SIG-M5 (cell line): ENCODE results near the gene FBXO38.

Experiments
- DNase-seq: peaks from one replicate; lab custom pipeline; 2025; lab: John Stamatoyannopoulos, UW

FBXO38 gene

DNA sequence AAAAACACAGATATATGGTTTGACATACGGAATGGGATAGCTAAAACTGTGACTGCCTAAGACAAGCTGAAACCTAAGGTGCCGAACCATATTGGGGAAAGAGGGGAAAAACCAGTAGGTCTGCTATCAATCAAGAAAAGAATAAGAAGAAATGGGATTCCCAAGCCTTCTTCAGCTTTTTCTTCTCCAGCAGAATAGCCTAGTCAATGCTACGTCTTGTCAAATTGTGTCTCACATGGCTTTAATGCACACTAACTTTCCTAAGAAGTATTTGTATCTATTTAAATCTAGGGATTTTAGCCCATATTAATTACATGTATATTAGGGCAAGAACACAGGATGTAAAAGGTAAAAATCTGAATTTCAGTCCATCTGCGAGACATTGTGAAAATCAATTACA lies 797 bp upstream of the FBXO38 start:
- DNase-seq = no peak

DNA sequence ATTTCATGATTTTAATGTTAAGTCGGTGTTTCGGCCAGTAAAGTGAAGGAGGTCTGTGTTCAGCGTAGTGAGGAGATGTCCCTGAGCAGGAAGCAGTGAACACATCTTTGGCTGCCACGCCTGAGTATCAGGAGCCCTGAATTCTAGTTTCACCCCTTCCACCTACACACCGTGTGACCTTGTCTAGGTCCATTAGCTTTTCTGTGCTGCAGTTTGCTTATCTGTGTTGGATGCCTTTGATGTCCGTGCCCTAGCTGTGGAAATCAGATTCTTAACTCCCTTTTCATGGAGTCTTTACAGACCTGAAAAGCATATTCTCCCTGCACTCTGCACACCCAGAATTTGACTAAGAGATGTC lies 601 bp downstream of the FBXO38 start:
- DNase-seq = no peak

DNA sequence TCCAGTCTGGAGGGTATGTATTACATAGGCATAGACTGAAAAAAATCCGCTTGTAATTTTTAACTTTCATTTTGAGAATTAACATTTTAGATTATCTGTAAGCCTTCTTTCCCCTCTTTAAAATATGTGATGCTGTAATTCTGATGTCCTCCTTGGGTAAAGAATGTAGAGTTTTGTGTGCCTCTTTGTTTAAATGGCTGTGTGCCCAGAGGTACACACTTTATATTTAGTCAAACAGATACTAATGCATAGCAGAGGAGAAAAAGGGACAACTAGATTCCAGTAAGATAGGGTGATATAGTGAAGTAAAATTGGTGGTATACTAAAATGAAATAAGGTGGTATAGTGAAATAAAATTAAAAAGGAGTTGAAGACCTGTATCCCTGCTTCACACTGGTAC lies 1.3 kb downstream of the FBXO38 start:
- no peak for DNase-seq

DNA sequence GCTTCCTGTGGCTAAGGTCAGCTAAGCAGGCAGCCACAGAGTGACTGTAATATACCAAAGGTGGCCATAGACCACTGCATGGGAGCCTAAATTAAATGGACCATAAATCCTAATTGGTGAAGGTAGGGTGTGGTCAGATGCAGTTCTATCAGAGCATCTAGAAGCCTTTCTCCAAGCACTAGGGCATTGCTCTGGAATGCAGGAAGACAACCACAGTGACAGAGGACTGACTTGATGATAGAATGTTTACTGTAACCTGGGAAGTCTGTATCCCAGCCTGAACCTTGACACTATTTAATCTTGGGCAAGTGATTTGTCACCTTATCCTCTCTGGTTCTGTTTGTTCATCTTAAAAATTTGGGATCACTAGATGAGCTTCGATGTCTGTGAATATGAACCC lies 2.3 kb downstream of the FBXO38 start:
- DNase-seq = no peak

DNA sequence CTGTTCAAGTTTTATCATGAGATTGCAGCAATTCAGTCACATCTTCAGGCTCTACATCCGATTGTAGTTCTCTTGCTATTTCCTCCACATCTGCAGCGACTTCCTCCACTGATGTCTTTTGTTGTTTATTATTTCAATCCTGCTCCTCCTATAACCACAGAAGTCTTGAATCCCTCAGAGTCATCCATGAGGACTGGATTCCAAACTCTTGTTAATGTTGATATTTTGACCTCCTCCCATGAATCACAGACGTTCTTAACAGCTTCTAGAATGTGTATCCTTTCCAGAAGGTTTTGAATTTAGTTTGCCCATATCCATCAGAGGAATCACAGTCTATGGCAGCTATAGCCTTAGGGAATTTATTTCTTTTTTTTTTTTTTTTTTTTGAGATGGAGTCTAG lies 3.6 kb downstream of the FBXO38 start:
- DNase-seq = no peak

DNA sequence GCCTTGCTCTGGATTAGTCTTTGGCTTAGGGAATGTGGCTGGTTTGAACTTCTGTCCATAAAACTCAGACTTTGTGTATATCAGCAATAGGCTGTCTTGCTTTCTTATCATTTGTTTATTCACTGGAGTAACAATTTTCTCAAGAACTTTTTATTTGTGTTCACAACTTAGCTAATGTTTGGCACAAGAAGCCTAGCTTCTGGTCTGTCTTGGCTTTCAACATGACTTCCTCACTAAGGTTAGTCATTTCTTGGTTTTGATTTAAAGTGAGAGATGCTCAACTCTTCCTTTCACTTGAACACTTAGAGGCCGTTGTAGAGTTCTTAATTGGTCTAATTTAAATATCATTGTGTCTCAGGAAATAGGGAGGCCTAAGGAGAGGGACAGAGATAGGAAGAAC lies 4.9 kb downstream of the FBXO38 start:
- no peak for DNase-seq

DNA sequence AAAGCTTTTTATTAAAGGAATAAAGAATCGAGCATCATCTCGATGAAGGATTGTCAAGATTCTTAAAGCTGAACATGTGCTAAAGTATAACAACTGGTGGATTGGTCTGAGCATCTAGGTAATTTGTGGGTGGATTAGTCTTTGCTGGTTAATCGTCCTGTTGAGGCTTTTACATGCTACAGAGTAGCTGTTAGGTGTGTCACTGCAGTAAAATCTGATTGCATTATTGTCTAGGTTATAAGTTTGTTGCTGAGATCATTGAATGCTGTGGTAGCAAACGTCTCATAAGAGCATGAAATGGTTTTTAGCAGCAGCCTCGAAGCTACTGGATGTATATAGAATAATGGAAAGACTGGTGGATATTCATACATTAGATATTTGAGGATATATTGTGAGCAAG lies 7.2 kb downstream of the FBXO38 start:
- no peak for DNase-seq

DNA sequence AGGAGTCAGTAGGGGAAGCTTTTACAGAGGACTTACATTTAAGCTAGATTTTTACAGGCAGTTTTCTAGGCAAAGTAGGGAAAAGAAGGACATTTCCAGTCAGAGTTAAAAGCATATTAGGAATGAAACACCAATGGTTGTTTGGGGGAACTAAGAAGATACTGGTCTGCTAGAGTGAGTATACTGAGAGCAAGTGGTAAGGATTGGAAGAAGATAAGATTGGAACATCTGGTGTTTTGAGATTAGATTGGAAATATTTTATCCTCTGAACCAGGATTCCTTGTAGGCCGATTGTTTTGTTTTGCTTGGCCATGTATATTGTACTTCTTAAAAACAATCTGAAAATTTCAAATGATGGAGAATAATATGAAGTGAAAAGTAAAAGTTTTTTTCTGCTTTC lies 7.7 kb downstream of the FBXO38 start:
- DNase-seq = no peak

DNA sequence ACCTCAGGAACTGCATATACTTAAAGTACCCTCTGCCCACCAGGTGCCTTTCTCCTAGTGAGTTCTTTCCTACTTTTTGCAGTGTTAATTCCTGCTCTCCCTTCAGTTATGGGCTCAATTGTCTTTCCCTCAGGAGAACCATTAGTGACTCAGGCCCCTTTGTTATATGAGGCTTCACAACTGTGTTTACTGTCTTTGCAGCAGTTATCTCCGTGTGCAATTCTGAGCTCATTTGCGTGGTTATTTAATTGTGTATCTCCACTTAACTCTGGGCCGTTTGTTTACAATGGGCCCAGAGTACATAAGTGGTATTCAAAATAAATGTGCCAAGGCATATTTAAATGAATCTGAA lies 9.6 kb downstream of the FBXO38 start:
- no peak for DNase-seq

DNA sequence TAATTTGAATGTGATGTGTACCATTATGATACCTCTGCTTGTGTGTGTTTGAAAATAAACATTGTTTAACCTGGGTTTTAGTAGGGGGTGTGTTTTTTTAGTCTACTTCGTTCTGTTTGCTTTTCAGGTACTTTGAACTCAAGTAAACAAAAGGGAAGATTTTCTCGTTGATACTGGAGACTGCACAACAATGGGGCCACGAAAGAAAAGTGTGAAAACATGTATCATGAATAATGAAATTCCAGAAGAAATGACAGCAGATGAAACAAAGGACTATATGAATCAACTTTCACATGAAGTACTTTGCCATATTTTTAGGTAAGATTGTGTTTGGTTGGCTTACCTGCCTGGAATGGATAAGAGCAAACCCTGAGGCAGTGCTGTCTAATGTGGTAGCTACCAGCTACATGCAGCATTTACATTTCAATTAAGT lies 10.8 kb downstream of the FBXO38 start:
- no peak for DNase-seq

DNA sequence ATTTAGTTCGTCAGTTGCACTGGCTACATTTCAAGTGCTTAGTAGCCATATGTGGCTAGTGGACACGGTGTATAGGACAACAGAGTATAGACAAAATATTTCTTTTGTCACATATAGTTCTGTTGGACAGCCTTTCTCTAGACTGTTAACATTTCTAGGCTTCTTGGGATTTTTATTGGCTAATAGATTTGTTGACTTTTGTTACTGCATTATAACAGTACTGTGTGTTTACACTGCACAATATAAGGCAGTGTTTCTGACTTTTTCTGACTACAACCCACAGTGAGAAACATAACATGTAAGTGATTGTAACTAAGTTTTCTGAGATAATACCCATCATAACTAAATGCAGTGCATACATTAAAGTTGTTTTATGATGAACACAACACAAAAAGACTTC lies 11.3 kb downstream of the FBXO38 start:
- no peak for DNase-seq

DNA sequence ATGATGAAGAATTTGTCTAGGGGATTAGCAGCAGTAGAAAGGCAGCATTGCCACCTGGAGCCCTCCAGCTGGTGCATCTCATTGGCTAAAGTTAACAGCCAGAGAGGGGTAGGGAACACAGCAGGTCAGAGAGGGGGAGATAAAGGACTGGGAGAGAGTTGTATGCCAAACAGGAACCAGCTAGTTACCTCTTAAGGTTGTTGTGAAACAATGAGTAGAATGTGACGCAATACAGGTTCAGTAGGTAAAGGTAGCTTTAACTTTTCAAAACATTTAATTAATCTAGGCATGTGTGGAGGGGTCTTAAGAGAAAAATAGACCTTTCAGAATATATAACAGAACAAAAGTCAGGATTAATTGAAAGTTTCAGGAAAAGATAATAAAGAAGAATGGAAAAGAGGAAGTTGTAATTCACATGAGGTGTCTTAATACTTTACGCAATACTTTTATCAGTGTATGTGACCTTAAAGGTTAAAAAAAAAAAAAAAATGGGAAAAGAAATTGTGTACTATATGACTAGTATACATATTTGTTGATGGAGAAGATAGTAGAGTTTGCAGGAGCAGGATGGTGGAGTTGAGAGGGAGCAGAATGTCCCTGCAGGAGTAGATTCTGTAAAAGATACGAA lies 14.3 kb downstream of the FBXO38 start:
- no peak for DNase-seq

DNA sequence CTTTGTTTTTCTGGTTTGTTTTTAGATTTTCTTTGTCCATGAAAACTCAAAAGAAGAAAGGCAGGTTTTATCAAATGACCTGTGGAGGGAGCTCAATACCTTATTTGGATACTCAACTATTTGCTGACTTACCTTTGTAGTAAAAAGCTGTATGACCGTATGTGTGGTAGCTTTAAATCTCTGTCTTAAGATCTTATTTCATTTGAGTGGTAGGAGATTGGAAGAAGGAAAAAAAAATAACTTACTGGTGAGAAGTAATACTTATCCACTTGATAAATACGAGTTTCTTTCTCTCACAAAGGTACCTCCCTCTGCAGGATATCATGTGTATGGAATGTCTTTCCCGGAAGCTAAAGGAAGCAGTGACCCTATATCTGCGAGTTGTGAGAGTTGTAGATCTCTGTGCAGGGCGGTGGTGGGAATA lies 15.0 kb downstream of the FBXO38 start:
- DNase-seq = no peak

DNA sequence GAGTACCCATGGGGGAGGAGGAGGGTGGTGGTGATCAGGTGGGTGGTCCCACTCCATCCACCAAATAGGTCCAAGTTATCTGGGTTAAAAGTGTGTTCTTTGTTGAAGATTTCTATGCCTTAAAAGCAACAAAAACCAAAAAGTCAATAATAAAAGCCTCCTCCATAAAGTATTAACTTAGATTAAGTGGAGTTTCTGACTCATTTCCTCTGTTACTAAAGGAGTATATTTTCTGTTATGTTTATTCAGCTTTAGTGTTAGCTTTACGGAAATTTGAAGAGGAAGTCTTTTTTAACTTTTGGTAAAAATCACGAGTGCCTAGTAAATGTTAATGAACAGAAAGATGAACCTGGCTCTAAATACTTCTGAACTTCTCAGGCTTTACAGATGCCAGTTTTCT lies 17.8 kb downstream of the FBXO38 start:
- no peak for DNase-seq

DNA sequence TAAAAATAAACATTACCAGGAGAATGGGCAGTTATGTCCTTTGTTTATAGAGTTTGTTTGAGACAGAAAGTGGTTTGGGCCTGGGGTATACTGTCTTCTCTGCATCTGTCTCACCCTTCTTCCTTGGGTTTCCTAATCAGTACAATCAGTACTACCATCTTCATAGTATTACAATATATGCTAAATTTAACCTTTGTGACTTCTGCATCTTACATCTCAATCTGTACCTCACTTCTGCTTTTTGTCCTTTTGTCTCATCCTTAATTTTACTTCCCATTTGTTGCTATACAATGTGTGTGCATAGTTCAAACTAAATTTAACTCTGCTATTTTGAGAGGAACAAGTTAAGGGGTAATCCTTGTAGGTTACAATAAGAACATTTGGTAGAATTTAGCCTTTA lies 19.6 kb downstream of the FBXO38 start:
- DNase-seq = peak; percentile 96

DNA sequence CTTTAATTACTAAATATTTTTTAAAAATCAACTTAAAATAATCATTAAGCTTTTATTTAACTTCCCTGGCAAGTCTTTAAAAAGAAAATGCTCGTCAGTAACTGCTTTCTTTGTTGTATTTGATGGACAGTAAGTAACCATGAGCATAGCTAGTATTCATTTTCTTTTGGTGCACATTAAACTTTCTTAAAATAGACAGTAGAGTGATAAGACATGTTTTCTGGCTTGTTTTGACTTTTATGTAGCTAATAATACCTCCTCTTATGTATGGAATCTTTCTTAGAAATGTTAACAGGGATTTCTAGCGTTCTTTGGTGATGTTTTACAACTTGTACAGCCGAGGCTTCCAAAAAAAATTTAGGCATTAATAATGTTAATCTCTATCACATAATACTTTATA lies 22.6 kb downstream of the FBXO38 start:
- no peak for DNase-seq

DNA sequence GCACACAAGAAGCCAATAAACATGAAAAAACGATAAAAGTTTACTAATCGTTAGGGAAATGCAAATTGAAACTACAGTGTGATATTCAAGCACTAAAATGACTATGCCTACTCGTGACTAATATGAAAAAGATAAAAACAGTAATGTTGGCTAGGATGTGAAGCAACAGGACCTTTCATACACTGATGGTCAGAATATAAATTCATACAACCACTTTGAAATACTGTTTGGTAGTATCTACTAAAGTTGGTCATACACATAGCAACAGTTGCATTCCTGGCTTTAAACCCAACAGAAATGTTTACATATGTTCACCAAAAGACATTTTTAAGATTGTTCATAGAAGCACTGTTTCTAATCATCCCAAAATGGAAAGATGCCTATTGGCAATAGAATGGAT lies 24.3 kb downstream of the FBXO38 start:
- no peak for DNase-seq

DNA sequence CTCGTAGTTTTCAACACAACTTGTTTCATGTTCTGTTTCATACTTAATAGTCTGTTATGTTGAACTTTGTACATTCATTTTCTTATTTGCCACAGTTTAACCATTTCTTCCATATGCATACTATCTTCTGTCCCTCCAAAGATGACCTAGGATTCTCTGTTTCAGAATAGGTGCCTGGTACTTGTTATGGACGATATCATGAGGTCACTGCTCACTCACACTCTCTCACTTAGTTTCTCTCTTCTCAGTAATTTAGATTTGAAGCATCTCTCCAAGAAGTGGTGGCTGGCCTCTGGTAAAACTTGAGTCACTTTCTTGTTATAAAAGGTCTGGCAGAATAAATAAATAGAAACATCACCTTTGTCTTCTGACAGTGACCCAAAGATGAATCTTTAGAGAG lies 28.4 kb downstream of the FBXO38 start:
- no peak for DNase-seq

DNA sequence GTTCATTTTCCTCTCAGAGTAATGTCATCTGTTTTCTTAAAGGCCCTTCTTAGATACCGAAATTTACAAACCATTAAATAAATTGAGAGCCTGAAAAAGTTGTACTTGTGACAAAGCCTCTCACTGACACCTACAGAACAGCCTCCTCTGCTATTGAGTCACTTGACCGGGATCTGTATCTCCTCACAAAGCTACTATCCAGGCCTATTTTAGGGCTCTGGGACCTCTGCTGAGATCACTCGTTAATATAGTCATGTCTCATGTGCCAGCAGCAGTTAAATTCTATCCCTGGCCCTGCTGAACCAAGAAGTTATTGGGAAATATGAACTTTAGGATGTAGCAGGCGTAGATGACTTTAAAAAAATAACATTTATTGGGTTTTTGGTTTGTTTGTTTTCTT lies 31.1 kb downstream of the FBXO38 start:
- DNase-seq = no peak

DNA sequence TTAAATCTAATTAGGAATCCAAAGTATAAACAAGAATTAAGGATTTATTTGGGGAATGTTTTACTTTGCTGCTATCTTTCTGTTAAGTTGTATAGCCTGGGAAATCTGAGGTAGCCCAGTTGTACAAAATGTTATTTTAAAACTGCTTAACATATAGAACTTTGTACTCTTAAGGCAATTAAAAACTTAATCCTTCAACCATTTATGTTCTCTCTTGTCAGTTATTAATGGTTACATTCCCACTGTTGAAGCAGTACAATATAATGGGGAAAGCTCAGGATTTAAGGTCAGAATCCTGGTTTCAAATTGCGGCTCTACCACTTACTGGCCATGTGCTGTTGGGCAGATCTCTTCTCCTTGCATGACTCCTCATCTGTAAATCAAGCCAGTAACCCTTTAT lies 32.7 kb downstream of the FBXO38 start:
- DNase-seq = no peak

DNA sequence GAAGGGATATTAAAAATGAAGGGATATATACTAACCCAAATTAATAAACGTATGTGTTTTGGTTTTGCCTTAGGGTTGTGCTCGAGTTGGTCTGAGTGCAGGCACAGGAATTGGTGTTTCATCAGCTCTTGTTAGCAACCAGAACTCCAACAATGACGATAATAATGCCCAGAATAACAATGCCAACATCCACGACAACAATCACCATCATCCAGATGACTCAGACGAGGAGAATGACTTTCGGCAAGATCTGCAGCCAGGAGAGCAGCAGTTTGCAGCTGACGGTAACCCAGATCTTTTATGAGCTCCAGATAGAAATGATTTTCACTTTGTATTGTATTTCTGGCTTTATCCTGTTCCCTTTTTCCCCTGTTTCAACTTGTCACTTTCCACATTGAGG lies 33.2 kb downstream of the FBXO38 start:
- no peak for DNase-seq

DNA sequence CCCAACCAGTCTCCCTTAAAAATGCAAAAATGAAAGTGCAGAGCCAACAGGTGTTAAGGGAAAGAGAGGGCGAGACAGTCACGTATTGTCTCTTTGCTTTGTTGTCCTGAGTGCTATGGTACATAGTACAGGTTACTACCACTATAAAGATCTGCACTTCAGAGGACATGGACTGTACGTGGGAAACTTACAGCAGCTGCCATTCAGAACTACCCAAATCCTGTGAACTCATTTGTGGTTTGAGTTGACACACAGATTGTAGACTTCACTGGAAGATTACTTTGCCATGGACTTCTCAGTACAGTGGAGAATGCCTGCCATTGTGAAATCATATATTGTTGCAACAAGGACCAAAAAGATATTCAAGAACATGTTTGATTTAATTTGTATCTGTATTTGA lies 34.8 kb downstream of the FBXO38 start:
- DNase-seq = no peak

DNA sequence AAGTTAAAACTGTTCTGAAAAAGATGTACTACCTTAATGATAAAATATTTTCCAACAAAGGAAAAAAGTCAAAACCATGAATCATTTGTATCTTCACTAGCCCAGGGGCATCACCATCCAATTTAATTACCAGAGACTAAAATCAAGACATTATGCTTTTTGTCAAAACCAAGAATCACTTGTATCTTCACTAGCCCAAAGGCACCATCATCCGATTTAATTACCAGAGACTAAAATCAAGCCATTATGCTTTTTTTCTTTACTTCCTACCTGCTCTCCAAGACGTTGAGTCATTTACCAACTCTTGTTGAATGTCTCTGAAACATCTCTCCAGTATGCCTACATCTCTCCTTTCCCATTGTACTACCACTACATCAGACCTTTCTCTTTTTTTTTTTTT lies 37.9 kb downstream of the FBXO38 start:
- DNase-seq = no peak

DNA sequence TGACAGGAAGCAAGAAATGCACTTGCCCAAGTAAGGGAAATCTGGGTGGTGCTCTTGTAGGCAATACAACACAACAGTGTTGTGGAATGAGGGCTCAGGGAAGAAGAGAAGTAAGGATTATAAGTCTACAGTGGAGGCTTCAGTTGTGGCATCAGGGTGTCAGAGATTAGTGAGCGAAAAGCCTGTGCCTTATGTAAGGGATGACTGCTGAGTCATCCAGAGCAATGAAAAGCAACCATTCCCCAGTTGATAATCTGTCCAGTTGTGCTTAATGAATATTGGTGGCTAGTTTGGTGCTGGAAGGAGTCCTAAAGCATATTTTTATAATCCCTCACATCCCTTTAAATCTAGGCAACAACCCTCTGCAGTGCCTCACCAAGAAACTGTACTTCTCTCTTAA lies 42.0 kb downstream of the FBXO38 start:
- DNase-seq = no peak

DNA sequence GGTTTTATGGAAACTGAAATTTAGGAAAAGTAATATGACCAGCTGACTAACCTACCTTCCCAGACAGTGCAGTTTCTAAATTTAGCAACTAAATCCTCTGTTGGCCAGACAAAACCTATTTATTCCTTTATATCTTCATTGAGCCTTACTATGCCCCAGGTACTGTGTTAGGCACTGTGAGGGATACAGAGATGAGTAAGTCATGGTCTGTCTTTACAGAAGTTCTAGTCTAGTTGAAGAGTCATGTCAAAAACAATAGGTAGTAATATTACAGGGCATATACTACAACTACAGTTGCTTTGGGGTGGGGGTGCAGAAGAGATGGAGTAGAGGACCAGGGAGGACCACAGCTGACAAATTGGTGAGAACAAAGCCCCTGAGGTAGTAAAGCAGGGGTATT lies 42.8 kb downstream of the FBXO38 start:
- DNase-seq = no peak
